ENCODE results near the gene TAF11L14.

- TF ChIP-seq CTCF (conservative IDR thresholded peaks at IDR 0.05), result no peak
- TF ChIP-seq ZFX (IDR thresholded peaks at IDR 0.05), result no peak
Measured at GRCh38 chr5:17634160-17634559, at the start of gene TAF11L14.

Data from C4-2B (cell line).